ENCODE measurements around the gene RYR3. TPM values are rescaled to one million over a fixed set of nuclear protein-coding genes. Genes with fewer than 3 reads are reported as not detected.

The RYR3 gene
- total RNA-seq, 1 experiment from 2014 or later = not detected

- CTCF ChIA-PET = no interaction called here
- intact Hi-C loops (cut with micrococcal nuclease; ENCODE audit: unreplicated experiment) = no loop called here
- Histone ChIP-seq H3K9me3 (ENCODE audit: low read depth, low read length, poor library complexity, severe bottlenecking) (no peaks in the 10 kb centered on the region), H3K4me1 (ENCODE audit: insufficient read depth, low read length, poor library complexity, severe bottlenecking) (no peaks in the 10 kb centered on the region), H3K27me3 (replicated peaks; ENCODE audit: insufficient read depth, low read depth, low read length, poor library complexity) (no peaks in the 10 kb centered on the region), H3K36me3 (ENCODE audit: insufficient read depth, low read length, poor library complexity, severe bottlenecking) (no peaks in the 10 kb centered on the region), H3K4me3 (ENCODE audit: low read depth, low read length, poor library complexity, severe bottlenecking) (no peak overlapping the region), H3K27ac (ENCODE audit: low read depth, low read length, poor library complexity, severe bottlenecking) (no peak overlapping the region)
- BruUV-seq (replicated peaks) = no TSS peak
- POLR2A ChIA-PET (ENCODE audit: low non-redundant PET) = no interaction called here
- TF ChIP-seq CTCF (conservative IDR thresholded peaks at IDR 0.05; ENCODE audit: low read depth, low read length) (no peak), EZH2 (IDR thresholded peaks at IDR 0.05; ENCODE audit: borderline replicate concordance, low read depth, low read length, poor library complexity, severe bottlenecking) (no peak)
- DNase-seq (ENCODE audit: low spot score) = no peak
Observed at GRCh38 chr15:33343275-33343674, 32.5 kb downstream of the RYR3 start.

- POLR2A ChIA-PET (ENCODE audit: low non-redundant PET) = no interaction called here
- BruUV-seq (replicated peaks) = no TSS peak
- no peak for DNase-seq (ENCODE audit: low spot score)
- Histone ChIP-seq H3K4me3 (ENCODE audit: low read depth, low read length, poor library complexity, severe bottlenecking) (no peak overlapping the region), H3K27ac (ENCODE audit: low read depth, low read length, poor library complexity, severe bottlenecking) (no peak overlapping the region), H3K27me3 (replicated peaks; ENCODE audit: insufficient read depth, low read depth, low read length, poor library complexity) (no peaks in the 10 kb centered on the region), H3K4me1 (ENCODE audit: insufficient read depth, low read length, poor library complexity, severe bottlenecking) (no peaks in the 10 kb centered on the region), H3K36me3 (ENCODE audit: insufficient read depth, low read length, poor library complexity, severe bottlenecking) (no peaks in the 10 kb centered on the region), H3K9me3 (ENCODE audit: low read depth, low read length, poor library complexity, severe bottlenecking) (no peaks in the 10 kb centered on the region)
- intact Hi-C loops (cut with micrococcal nuclease; ENCODE audit: unreplicated experiment) = no loop called here
- CTCF ChIA-PET = no interaction called here
- TF ChIP-seq EZH2 (IDR thresholded peaks at IDR 0.05; ENCODE audit: borderline replicate concordance, low read depth, low read length, poor library complexity, severe bottlenecking) = no peak
- TF ChIP-seq CTCF (conservative IDR thresholded peaks at IDR 0.05; ENCODE audit: low read depth, low read length) = no peak
Observed at GRCh38 chr15:33344111-33344510, 33.3 kb downstream of the RYR3 start.

- no TSS peak for BruUV-seq (replicated peaks)
- CTCF ChIA-PET = no interaction called here
Observed at GRCh38 chr15:33344530-33344929, 33.8 kb downstream of the RYR3 start.

More at GRCh38 chr15:33344530-33344929, 33.8 kb downstream of the RYR3 start:
- no peak for TF ChIP-seq EZH2 (IDR thresholded peaks at IDR 0.05; ENCODE audit: borderline replicate concordance, low read depth, low read length, poor library complexity, severe bottlenecking)
- no peak for TF ChIP-seq CTCF (conservative IDR thresholded peaks at IDR 0.05; ENCODE audit: low read depth, low read length)
- Histone ChIP-seq H3K9me3 (ENCODE audit: low read depth, low read length, poor library complexity, severe bottlenecking) (no peaks in the 10 kb centered on the region), H3K4me1 (ENCODE audit: insufficient read depth, low read length, poor library complexity, severe bottlenecking) (no peaks in the 10 kb centered on the region), H3K4me3 (ENCODE audit: low read depth, low read length, poor library complexity, severe bottlenecking) (no peak overlapping the region), H3K36me3 (ENCODE audit: insufficient read depth, low read length, poor library complexity, severe bottlenecking) (no peaks in the 10 kb centered on the region), H3K27ac (ENCODE audit: low read depth, low read length, poor library complexity, severe bottlenecking) (no peak overlapping the region), H3K27me3 (replicated peaks; ENCODE audit: insufficient read depth, low read depth, low read length, poor library complexity) (no peaks in the 10 kb centered on the region)
- DNase-seq (ENCODE audit: low spot score) = no peak
- POLR2A ChIA-PET (ENCODE audit: low non-redundant PET) = no interaction called here
- intact Hi-C loops (cut with micrococcal nuclease; ENCODE audit: unreplicated experiment) = no loop called here

Measured in A673 (cell line).